ENCODE results near the gene PDE4D. TPM values are rescaled to one million over a fixed set of nuclear protein-coding genes. Genes with fewer than 3 reads are reported as not detected.
A peak's percentile ranks its signal among the peaks of the same experiment; 100 is the strongest.

Gene PDE4D
- total and polyA plus RNA-seq, 2 experiments from 2014 or later, result 21.9 to 54.2 TPM

GRCh38 chr5:59542851-59543820 lies 350.4 kb downstream of the PDE4D start:
- Histone ChIP-seq H3K4me3 (no peak overlapping the region), H3K27ac (no peak overlapping the region), H3K4me1 (ENCODE audit: low read depth) (no peaks in the 10 kb centered on the region), H3K9me3 (ENCODE audit: low read depth) (no peaks in the 10 kb centered on the region), H3K27me3 (no peaks in the 10 kb centered on the region), H3K36me3 (no peaks in the 10 kb centered on the region)
- no peak for TF ChIP-seq CTCF (IDR thresholded peaks at IDR 0.05; ENCODE audit: low read depth, low read length)
- DNase-seq (ENCODE audit: low read depth in 1 of 2, low spot score in 1 of 2), result peak in 1 of 2 donors; percentile 67

GRCh38 chr5:59542306-59542705 lies 351.2 kb downstream of the PDE4D start:
- no peaks in the 10 kb centered on the region for H3K4me1 ChIP-seq (ENCODE audit: low read depth)
- no peaks in the 10 kb centered on the region for H3K9me3 ChIP-seq (ENCODE audit: low read depth)
- no peak overlapping the region for H3K4me3 ChIP-seq
- no peaks in the 10 kb centered on the region for H3K27me3 ChIP-seq
- H3K27ac ChIP-seq, result no peak overlapping the region
- H3K36me3 ChIP-seq, result no peaks in the 10 kb centered on the region
- TF ChIP-seq CTCF (IDR thresholded peaks at IDR 0.05; ENCODE audit: low read depth, low read length), result no peak
- DNase-seq (ENCODE audit: low read depth in 1 of 2, low spot score in 1 of 2), result no peak

GRCh38 chr5:59540366-59540765 lies 353.2 kb downstream of the PDE4D start:
- no peak overlapping the region for H3K27ac ChIP-seq
- H3K4me1 ChIP-seq (ENCODE audit: low read depth), result no peaks in the 10 kb centered on the region
- no peak for DNase-seq (ENCODE audit: low read depth in 1 of 2, low spot score in 1 of 2)
- no peak for TF ChIP-seq CTCF (IDR thresholded peaks at IDR 0.05; ENCODE audit: low read depth, low read length)
- H3K36me3 ChIP-seq, result no peaks in the 10 kb centered on the region
- no peaks in the 10 kb centered on the region for H3K9me3 ChIP-seq (ENCODE audit: low read depth)
- no peak overlapping the region for H3K4me3 ChIP-seq
- no peaks in the 10 kb centered on the region for H3K27me3 ChIP-seq

GRCh38 chr5:59538750-59539121 lies 354.8 kb downstream of the PDE4D start:
- Histone ChIP-seq H3K27me3 (no peaks in the 10 kb centered on the region), H3K9me3 (ENCODE audit: low read depth) (no peaks in the 10 kb centered on the region), H3K4me1 (ENCODE audit: low read depth) (no peaks in the 10 kb centered on the region), H3K36me3 (no peaks in the 10 kb centered on the region), H3K27ac (no peak overlapping the region), H3K4me3 (no peak overlapping the region)
- no peak for TF ChIP-seq CTCF (IDR thresholded peaks at IDR 0.05; ENCODE audit: low read depth, low read length)
- no peak for DNase-seq (ENCODE audit: low read depth in 1 of 2, low spot score in 1 of 2)

- no peaks in the 10 kb centered on the region for H3K36me3 ChIP-seq
- no peaks in the 10 kb centered on the region for H3K4me1 ChIP-seq (ENCODE audit: low read depth)
- H3K27me3 ChIP-seq, result no peaks in the 10 kb centered on the region
- no peaks in the 10 kb centered on the region for H3K9me3 ChIP-seq (ENCODE audit: low read depth)
- H3K4me3 ChIP-seq, result no peak overlapping the region
- DNase-seq (ENCODE audit: low read depth in 1 of 2, low spot score in 1 of 2), result no peak
- no peak for TF ChIP-seq CTCF (IDR thresholded peaks at IDR 0.05; ENCODE audit: low read depth, low read length)
- no peak overlapping the region for H3K27ac ChIP-seq
These were observed 355.4 kb downstream of the PDE4D start for GRCh38 chr5:59537961-59538749.

All from cardiac muscle cell (in vitro differentiated cells and primary cell).